GM21390 (cell line): ENCODE results near the gene OTOF.

ENCODE experiments used
- ATAC-seq: cut with Tn5 transposase; IDR thresholded peaks from one replicate; pipeline ENCODE4 v1.9.1; 2021; ENCODE audit not compliant: unreplicated experiment

The OTOF gene

GRCh38 chr2:26466662-26467310 lies 11.1 kb downstream of the OTOF start:
- no peak for ATAC-seq

GRCh38 chr2:26465981-26466471 lies 11.9 kb downstream of the OTOF start:
- ATAC-seq: no peak

- ATAC-seq: no peak
Observed at GRCh38 chr2:26465266-26465925, 12.5 kb downstream of the OTOF start.

- no peak for ATAC-seq
Observed at GRCh38 chr2:26464390-26465265, 13.3 kb downstream of the OTOF start.

GRCh38 chr2:26463244-26464192 lies 14.4 kb downstream of the OTOF start:
- no peak for ATAC-seq

GRCh38 chr2:26462511-26463243 lies 15.2 kb downstream of the OTOF start:
- no peak for ATAC-seq

- ATAC-seq: no peak
Observed at GRCh38 chr2:26462100-26462499, 15.8 kb downstream of the OTOF start.

GRCh38 chr2:26461601-26462023 lies 16.3 kb downstream of the OTOF start:
- no peak for ATAC-seq

- no peak for ATAC-seq
Observed at GRCh38 chr2:26460613-26461031, 17.3 kb downstream of the OTOF start.

GRCh38 chr2:26459991-26460612 lies 17.8 kb downstream of the OTOF start:
- no peak for ATAC-seq

GRCh38 chr2:26458365-26459042 lies 19.4 kb downstream of the OTOF start:
- ATAC-seq: no peak

GRCh38 chr2:26457695-26458364 lies 20.1 kb downstream of the OTOF start:
- ATAC-seq: no peak

GRCh38 chr2:26457251-26457666 lies 20.7 kb downstream of the OTOF start:
- ATAC-seq: no peak

GRCh38 chr2:26456440-26457250 lies 21.3 kb downstream of the OTOF start:
- no peak for ATAC-seq

GRCh38 chr2:26455670-26456439 lies 22.1 kb downstream of the OTOF start:
- ATAC-seq: no peak

- ATAC-seq: no peak
Observed at GRCh38 chr2:26455037-26455669, 22.8 kb downstream of the OTOF start.
